ENCODE results near the gene ZXDC.

Gene ZXDC

GRCh38 chr3:126414961-126415660, 60.6 kb downstream of the ZXDC start:
- DNase-seq (ENCODE audit: low read depth) = no peak

GRCh38 chr3:126414406-126414805, 61.3 kb downstream of the ZXDC start:
- no peak for DNase-seq (ENCODE audit: low read depth)

GRCh38 chr3:126413693-126414080, 62.0 kb downstream of the ZXDC start:
- DNase-seq (ENCODE audit: low read depth) = no peak

- DNase-seq (ENCODE audit: low read depth) = no peak
Observed at GRCh38 chr3:126412841-126413692, 62.6 kb downstream of the ZXDC start.

- DNase-seq (ENCODE audit: low read depth) = no peak
Observed at GRCh38 chr3:126408099-126408498, 67.6 kb downstream of the ZXDC start.

- DNase-seq (ENCODE audit: low read depth) = no peak
Observed at GRCh38 chr3:126407412-126408044, 68.2 kb downstream of the ZXDC start.

- no peak for DNase-seq (ENCODE audit: low read depth)
Observed at GRCh38 chr3:126406389-126407296, 69.0 kb downstream of the ZXDC start.

- DNase-seq (ENCODE audit: low read depth) = no peak
Observed at GRCh38 chr3:126402666-126403302, 72.9 kb downstream of the ZXDC start.

- no peak for DNase-seq (ENCODE audit: low read depth)
Observed at GRCh38 chr3:126402178-126402577, 73.5 kb downstream of the ZXDC start.

- no peak for DNase-seq (ENCODE audit: low read depth)
Observed at GRCh38 chr3:126401611-126402160, 74.0 kb downstream of the ZXDC start.

GRCh38 chr3:126399756-126400155, 75.9 kb downstream of the ZXDC start:
- DNase-seq (ENCODE audit: low read depth) = no peak

- no peak for DNase-seq (ENCODE audit: low read depth)
Observed at GRCh38 chr3:126399351-126399735, 76.3 kb downstream of the ZXDC start.

GRCh38 chr3:126398423-126399350, 77.0 kb downstream of the ZXDC start:
- DNase-seq (ENCODE audit: low read depth) = no peak

- DNase-seq (ENCODE audit: low read depth) = no peak
Observed at GRCh38 chr3:126397610-126398422, 77.9 kb downstream of the ZXDC start.

- DNase-seq (ENCODE audit: low read depth) = no peak
Observed at GRCh38 chr3:126396536-126396935, 79.2 kb downstream of the ZXDC start.

- DNase-seq (ENCODE audit: low read depth) = no peak
Observed at GRCh38 chr3:126395846-126396513, 79.7 kb downstream of the ZXDC start.

GRCh38 chr3:126394977-126395321, 80.7 kb downstream of the ZXDC start:
- DNase-seq (ENCODE audit: low read depth) = no peak

GRCh38 chr3:126394179-126394976, 81.3 kb downstream of the ZXDC start, which contains the start of gene CFAP100:
CFAP100 (plus strand) TSS chr3:126394909; CDS start chr3:126396001, 1,092 bp downstream.
- DNase-seq (ENCODE audit: low read depth) = no peak

Data from CMK (cell line).